Measurements from ENCODE around the gene PGD.

PGD gene

DNA sequence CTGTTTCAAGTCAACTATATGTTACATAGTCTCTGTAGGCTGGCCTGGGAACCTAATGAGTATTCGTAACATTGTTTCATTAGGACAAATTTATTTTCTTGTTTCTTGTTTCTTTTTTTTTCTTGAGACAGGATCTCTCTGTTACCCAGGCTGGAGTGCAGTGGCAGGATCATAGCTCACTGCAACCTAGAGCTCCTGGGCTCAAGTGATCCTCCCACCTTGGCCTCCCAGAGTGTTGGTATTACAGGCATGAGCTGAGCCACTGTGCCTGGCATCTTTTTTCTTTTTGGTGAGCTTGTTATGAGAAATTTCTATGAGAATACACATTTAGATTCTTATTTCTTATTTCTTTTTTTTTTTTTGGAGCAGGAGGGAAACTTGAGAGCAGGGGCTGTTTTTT, 38.2 kb downstream of the PGD start:
- Histone ChIP-seq H3F3A (ENCODE audit: insufficient read depth) (no peaks in the 10 kb centered on the region), H4K20me1 (ENCODE audit: low read depth, low read length) (no peaks in the 10 kb centered on the region), H3K4me2 (ENCODE audit: low read depth, low read length, poor library complexity, severe bottlenecking) (no peak overlapping the region), H3K9me3 (ENCODE audit: insufficient read depth, low read length) (no peaks in the 10 kb centered on the region), H3K9ac (ENCODE audit: low read length) (no peak overlapping the region), H3K27me3 (ENCODE audit: low read length) (no peaks in the 10 kb centered on the region), H3K36me3 (ENCODE audit: low read length) (no peaks in the 10 kb centered on the region), H3K9me2 (replicated peaks; ENCODE audit: insufficient read depth, low read length) (no peaks in the 10 kb centered on the region), H3K4me3 (ENCODE audit: insufficient read depth, low read length, poor library complexity, severe bottlenecking) (no peak overlapping the region), H3K79me2 (ENCODE audit: insufficient read depth, low read length) (no peaks in the 10 kb centered on the region), H3K27ac (ENCODE audit: low read depth, low read length) (no peak overlapping the region), H2AFZ (ENCODE audit: low read depth, low read length, severe bottlenecking) (no peak overlapping the region)
- no peak for TF ChIP-seq EZH2phosphoT487 (conservative IDR thresholded peaks at IDR 0.05; ENCODE audit: low read length)
- TF ChIP-seq, protein P1, sequence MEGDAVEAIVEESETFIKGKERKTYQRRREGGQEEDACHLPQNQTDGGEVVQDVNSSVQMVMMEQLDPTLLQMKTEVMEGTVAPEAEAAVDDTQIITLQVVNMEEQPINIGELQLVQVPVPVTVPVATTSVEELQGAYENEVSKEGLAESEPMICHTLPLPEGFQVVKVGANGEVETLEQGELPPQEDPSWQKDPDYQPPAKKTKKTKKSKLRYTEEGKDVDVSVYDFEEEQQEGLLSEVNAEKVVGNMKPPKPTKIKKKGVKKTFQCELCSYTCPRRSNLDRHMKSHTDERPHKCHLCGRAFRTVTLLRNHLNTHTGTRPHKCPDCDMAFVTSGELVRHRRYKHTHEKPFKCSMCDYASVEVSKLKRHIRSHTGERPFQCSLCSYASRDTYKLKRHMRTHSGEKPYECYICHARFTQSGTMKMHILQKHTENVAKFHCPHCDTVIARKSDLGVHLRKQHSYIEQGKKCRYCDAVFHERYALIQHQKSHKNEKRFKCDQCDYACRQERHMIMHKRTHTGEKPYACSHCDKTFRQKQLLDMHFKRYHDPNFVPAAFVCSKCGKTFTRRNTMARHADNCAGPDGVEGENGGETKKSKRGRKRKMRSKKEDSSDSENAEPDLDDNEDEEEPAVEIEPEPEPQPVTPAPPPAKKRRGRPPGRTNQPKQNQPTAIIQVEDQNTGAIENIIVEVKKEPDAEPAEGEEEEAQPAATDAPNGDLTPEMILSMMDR (IDR thresholded peaks at IDR 0.05; ENCODE audit: insufficient read depth, low read length, poor library complexity, severe bottlenecking), result no peak

DNA sequence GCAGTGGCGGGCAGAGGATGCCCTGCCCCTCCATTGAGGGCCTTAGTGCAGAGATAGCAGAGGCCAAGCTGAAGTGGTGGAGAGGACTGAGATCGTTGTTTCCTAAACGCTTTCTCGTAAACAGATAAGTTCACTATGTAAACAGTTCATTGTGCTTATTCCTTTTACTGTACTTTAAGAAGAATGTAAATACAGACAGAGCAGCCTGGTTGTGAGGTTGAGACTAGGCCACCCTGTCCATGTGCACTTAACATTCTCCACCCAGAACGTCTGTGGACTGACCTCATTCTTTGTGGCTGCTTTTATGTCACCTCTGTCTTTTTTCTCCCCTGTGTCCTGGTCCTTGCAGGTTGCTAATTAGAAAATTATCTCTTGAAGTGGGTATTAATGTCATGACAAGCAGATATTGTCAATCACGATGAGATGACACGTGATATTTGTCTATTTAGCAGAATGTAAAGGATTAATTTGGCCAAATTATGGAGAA, 39.9 kb downstream of the PGD start:
- H3K9ac ChIP-seq (ENCODE audit: low read length), result no peak overlapping the region
- no peaks in the 10 kb centered on the region for H3K9me3 ChIP-seq (ENCODE audit: insufficient read depth, low read length)
- no peak overlapping the region for H3K4me3 ChIP-seq (ENCODE audit: insufficient read depth, low read length, poor library complexity, severe bottlenecking)
- H3K27me3 ChIP-seq (ENCODE audit: low read length), result no peaks in the 10 kb centered on the region
- H3K27ac ChIP-seq (ENCODE audit: low read depth, low read length), result no peak overlapping the region
- H4K20me1 ChIP-seq (ENCODE audit: low read depth, low read length), result no peaks in the 10 kb centered on the region
- H3K9me2 ChIP-seq (replicated peaks; ENCODE audit: insufficient read depth, low read length), result no peaks in the 10 kb centered on the region
- H3K4me2 ChIP-seq (ENCODE audit: low read depth, low read length, poor library complexity, severe bottlenecking), result no peak overlapping the region
- H2AFZ ChIP-seq (ENCODE audit: low read depth, low read length, severe bottlenecking), result no peak overlapping the region
- no peak for TF ChIP-seq EZH2phosphoT487 (conservative IDR thresholded peaks at IDR 0.05; ENCODE audit: low read length)
- TF ChIP-seq, protein P1 (IDR thresholded peaks at IDR 0.05; ENCODE audit: insufficient read depth, low read length, poor library complexity, severe bottlenecking), result no peak
- H3K79me2 ChIP-seq (ENCODE audit: insufficient read depth, low read length), result no peaks in the 10 kb centered on the region
- H3K36me3 ChIP-seq (ENCODE audit: low read length), result no peaks in the 10 kb centered on the region
- H3F3A ChIP-seq (ENCODE audit: insufficient read depth), result no peaks in the 10 kb centered on the region

DNA sequence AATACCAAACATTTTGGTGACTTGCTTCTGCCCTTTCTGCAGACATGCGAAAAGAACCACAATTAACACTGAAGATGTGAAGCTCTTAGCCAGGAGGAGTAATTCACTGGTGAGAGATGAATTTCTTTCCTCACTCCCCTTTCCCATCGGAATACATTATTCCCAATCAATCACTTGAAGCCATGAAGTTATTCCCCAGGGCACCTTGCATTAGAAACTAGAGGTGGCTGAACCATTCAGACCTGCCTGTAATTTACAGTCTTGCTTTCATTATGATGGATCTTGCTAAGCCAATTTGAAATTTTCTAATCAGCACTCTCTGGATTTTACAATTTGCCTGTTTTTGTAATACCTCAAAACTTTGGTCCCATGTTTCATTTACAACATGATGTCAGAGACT, 41.4 kb downstream of the PGD start:
- H3K36me3 ChIP-seq (ENCODE audit: low read length), result no peaks in the 10 kb centered on the region
- no peak overlapping the region for H3K9ac ChIP-seq (ENCODE audit: low read length)
- TF ChIP-seq EZH2phosphoT487 (conservative IDR thresholded peaks at IDR 0.05; ENCODE audit: low read length), result no peak
- TF ChIP-seq, protein P1 (IDR thresholded peaks at IDR 0.05; ENCODE audit: insufficient read depth, low read length, poor library complexity, severe bottlenecking), result no peak

More for the DNA sequence above, 41.4 kb downstream of the PGD start:
- Histone ChIP-seq H3K27me3 (ENCODE audit: low read length) (no peaks in the 10 kb centered on the region), H3K4me3 (ENCODE audit: insufficient read depth, low read length, poor library complexity, severe bottlenecking) (no peak overlapping the region), H4K20me1 (ENCODE audit: low read depth, low read length) (no peaks in the 10 kb centered on the region), H3K9me3 (ENCODE audit: insufficient read depth, low read length) (no peaks in the 10 kb centered on the region), H3K9me2 (replicated peaks; ENCODE audit: insufficient read depth, low read length) (no peaks in the 10 kb centered on the region), H3K79me2 (ENCODE audit: insufficient read depth, low read length) (no peaks in the 10 kb centered on the region), H2AFZ (ENCODE audit: low read depth, low read length, severe bottlenecking) (no peak overlapping the region), H3F3A (ENCODE audit: insufficient read depth) (no peaks in the 10 kb centered on the region), H3K27ac (ENCODE audit: low read depth, low read length) (no peak overlapping the region), H3K4me2 (ENCODE audit: low read depth, low read length, poor library complexity, severe bottlenecking) (no peak overlapping the region)

Measured in SU-DHL-6 (cell line).